ENCODE results near the gene BARX2.
A peak's percentile ranks its signal among the peaks of the same experiment; 100 is the strongest.

Gene BARX2

GRCh38 chr11:129440028-129440713, 64.5 kb downstream of the BARX2 start:
- peak; percentile 8 for DNase-seq (ENCODE audit: low read depth)

- no peak for DNase-seq (ENCODE audit: low read depth)
Observed at GRCh38 chr11:129442171-129442570, 66.5 kb downstream of the BARX2 start.

DNA sequence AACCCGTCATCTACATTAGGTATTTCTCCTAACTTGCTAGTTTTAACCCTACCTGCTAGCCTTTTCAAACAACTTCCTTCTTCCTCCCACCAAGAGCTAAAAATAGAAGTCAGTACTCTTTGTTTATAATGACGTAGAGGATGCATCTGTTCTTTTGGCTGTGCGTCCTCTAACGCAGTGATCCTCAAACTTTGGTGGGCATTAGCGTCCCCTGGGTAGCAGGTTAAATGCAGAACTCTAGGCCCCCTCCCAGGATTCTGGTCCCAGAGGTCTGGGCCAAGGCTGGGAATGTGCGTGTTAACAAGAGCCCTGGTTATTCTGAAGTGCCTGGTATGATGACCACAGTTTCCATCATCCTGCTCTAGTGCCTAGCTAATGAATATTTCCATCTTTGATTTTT, 67.6 kb downstream of the BARX2 start:
- DNase-seq (ENCODE audit: low read depth), result no peak

GRCh38 chr11:129444274-129444673, 68.6 kb downstream of the BARX2 start:
- DNase-seq (ENCODE audit: low read depth), result no peak

DNA sequence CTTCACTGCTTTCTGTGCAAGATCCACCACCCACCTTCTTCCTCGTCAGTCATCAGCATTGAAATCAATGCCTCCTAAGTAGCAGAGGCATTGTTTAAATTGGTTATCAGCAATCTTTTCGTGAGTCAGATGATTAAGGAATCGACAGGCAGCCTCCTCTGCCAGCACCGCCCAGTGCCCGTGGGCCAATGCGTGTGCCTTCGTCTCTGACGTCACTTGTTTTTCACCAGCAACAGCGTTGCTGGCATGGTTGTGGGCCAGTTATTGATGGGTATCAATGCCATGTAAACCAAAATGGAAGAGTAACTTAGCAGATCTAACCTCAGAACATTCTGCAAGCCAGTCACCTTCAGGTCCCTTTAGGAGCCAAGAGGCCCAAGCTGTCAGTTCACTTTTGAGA, 69.6 kb downstream of the BARX2 start:
- no peak for DNase-seq (ENCODE audit: low read depth)

- DNase-seq (ENCODE audit: low read depth), result no peak
Observed at GRCh38 chr11:129446572-129446971, 70.9 kb downstream of the BARX2 start.

DNA sequence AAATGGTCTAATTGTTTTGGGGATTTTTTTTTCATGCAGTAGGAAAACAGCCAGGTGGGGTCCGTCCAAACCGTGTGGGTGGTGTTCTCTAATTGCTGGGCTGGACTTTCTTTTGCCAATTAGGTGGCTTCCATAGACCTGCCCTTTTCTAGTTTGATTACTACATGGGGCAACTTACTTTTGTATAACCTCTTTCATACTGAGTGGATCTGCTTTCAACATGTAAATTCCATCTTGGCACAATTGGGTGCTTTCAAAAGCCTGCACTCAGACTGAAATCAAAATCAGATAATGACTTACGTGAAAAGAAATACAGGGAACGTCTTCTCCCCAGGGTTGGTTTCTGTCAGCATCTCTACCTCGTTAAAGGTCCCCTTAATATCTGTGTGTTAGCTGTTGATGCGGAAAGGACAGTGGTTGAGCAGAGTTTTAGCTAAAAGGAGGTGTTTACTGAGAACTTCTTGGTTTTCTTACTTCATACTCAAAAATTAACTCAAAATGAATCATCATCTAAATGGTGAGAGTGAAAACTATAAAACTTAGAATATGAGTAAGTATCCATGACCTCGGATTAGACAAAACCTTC, 72.1 kb downstream of the BARX2 start:
- DNase-seq (ENCODE audit: low read depth), result no peak

GRCh38 chr11:129451524-129451923, 75.9 kb downstream of the BARX2 start:
- peak; percentile 4 for DNase-seq (ENCODE audit: low read depth)

GRCh38 chr11:129453293-129453721, 77.7 kb downstream of the BARX2 start:
- DNase-seq (ENCODE audit: low read depth), result no peak

GRCh38 chr11:129455101-129455500, 79.5 kb downstream of the BARX2 start:
- DNase-seq (ENCODE audit: low read depth), result no peak

DNA sequence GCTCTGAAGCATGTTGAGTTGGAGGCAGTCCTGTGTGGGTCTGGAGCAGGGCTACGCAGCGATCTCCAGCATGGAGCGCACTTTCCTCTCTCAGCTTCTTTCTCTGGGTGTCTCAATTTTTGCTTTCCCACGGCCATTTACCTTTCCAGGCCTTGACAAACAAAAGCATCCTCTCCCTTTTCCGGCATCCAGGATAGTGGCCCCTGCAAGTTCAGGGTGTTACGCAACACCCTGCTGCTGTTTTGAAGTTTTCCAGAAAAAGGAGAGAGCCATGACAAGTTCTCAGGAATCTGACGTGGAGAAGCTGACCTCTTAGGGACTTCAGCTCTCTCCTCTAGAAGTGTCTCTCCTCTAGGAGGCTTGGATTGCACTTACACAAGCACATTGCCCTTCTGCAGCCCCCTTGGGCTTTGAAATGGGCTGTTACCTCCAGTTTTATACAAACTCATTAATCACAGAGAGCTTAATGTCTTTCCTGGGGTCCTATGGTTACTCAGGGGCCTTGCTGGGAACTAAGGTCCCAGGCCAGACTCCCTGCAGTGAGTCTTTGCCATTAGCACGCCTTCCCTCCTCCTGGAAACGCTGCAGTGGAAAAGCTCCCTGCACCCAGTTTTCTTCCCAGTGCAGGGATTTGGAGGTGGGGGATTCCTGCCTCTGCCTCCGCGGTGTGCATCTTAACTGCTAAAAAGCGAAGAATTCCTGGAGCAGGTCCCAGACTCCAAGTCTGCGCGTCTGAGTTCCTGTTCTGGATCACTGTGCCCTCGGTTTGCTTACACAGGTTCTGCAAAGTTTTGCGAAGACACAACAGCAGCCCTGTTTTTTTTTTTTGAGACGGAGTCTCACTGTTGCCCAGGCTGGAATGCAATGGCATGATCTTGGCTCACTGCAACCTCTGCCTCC, 80.4 kb downstream of the BARX2 start:
- no peak for DNase-seq (ENCODE audit: low read depth)

DNA sequence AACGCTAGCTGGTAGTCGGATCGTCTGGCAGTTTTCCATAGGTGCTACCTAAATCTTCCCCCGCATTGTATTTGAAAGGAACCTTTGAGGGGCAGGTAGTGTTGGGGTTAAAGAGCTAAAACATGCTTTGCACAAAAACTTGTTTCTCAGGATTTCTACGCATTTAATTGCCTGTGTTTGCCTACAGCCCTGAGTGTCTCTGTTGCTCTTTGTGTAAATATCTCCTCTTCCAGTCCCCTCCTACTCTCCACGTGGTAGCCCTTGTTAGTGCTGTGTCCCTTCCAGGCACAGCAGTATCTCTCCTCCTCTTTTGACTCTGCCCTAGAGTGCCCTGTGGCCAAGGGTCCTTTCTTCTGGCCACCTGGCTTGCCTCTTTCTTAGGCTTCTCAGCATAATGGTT, 81.7 kb downstream of the BARX2 start:
- DNase-seq (ENCODE audit: low read depth), result no peak

GRCh38 chr11:129458278-129458677, 82.6 kb downstream of the BARX2 start:
- no peak for DNase-seq (ENCODE audit: low read depth)

DNA sequence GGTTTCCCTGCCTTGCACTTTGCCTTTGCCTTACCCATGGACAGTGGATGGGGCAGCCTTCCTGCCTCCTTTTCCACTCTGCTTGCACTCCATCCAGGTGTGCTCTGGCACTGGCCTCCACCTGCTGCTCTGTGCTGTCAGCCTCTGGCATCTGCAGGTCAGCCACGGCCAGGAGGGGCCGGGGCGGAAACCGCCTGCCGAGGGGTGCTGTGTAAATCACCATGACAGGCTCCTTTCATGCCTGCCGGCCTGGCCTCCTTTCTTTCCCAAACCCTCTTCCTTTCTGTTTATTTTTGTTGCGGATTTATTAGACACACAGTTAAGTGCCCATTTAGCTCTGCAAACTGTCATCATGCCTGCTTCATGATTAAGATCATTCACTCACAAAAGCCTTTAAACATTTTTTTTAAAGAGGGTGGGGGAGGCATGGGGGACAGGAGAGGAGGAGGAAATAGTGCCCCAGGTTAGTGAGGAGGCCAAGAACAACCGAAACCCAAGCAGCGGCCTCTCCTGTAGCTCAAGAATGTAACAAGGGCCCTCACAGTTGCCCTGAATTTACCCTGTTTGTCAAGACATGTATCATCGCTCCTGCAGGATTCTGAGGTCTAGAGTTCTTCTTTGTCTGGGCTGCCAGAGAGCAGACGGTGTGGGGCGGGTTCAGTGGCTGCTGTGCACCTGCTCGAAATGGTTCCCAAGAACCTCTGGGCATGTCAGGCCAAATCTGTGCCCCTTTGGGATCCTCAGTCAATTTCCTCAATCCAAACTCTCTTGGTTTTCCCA, 83.3 kb downstream of the BARX2 start:
- DNase-seq (ENCODE audit: low read depth), result no peak

DNA sequence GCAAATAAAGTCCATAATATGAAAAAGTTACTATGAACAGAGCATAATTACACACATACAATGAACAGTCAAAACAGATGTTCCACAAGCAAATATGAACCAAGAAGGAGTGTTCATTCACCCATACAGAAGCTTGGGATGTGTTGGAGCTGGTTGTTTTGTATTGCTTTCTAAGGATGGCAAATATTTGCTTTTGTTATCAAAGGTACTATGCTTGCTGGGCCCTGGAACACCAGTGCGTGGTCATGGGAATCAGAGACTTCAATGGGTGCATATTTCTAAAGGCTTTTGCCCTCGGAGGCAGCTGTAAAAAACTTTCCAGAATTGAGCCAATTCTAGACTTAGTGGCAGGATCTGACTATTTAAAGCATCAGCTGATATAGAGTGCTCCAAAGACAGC, 85.1 kb downstream of the BARX2 start:
- DNase-seq (ENCODE audit: low read depth), result no peak

- DNase-seq (ENCODE audit: low read depth), result no peak
Observed at GRCh38 chr11:129484068-129484467, 108.4 kb downstream of the BARX2 start.

- no peak for DNase-seq (ENCODE audit: low read depth)
Observed at GRCh38 chr11:129489249-129489648, 113.6 kb downstream of the BARX2 start.

- DNase-seq (ENCODE audit: low read depth), result no peak
Observed at GRCh38 chr11:129490004-129490403, 114.4 kb downstream of the BARX2 start.

DNA sequence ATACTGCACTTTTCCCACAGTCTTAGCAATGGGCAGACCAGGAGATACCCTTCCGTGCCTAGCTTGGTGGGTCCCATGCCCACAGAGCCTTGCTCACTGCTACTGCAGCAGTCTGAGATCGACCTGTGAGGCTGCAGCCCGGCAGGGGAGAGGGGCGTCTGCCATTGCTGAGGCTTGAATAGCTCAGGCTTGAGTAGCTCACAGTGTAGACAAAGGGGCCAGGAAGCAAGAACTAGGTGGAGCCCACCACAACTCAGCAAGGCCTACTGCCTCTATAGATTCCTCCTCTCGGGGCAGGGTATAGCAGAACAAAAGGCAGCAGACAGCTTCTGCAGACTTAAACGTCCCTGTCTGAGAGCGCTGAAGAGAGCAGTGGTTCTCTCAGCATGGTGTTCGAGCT, 118.1 kb downstream of the BARX2 start:
- DNase-seq (ENCODE audit: low read depth), result no peak

All from iris pigment epithelial cell (primary cell).